PFSK-1 (cell line): ENCODE results near the gene PDE3A.

Experiments used
- FOXP2 ChIP-seq: optimal IDR thresholded peaks from 2 replicates; pipeline ENCODE3; 2011; ENCODE audit warnings: borderline replicate concordance, control low read depth, inconsistent platforms; ENCODE audit not compliant: insufficient read depth; ENCODE audit errors: extremely low read length, extremely low read depth
- POLR2AphosphoS5 ChIP-seq: IDR thresholded peaks from 2 replicates; pipeline ENCODE4 v1.6.1; 2012; ENCODE audit warnings: low read depth, mild to moderate bottlenecking, control low read depth, low read length, moderate library complexity
- SIN3A ChIP-seq: IDR thresholded peaks from 2 replicates; pipeline ENCODE4 v1.6.1; 2012; ENCODE audit warnings: mild to moderate bottlenecking, low read length, moderate library complexity, borderline replicate concordance; ENCODE audit not compliant: insufficient read depth
- TAF1 ChIP-seq: IDR thresholded peaks from 2 replicates; pipeline ENCODE4 v1.6.1; 2012; ENCODE audit warnings: low read length, control low read depth, borderline replicate concordance; ENCODE audit not compliant: insufficient read depth
- TF ChIP-seq, protein P1 (sequence below), 2 experiments: IDR thresholded peaks; 2 replicates each; pipeline versions ENCODE4 v1.6.1 to v1.8.0; 2011 to 2012; ENCODE audit warnings: low read depth in 2 of 2, low read length in 2 of 2, control low read depth in 1 of 2, inconsistent platforms in 1 of 2, mild to moderate bottlenecking in 1 of 2, moderate library complexity in 1 of 2; ENCODE audit not compliant: insufficient read depth in 1 of 2

Gene PDE3A

DNA sequence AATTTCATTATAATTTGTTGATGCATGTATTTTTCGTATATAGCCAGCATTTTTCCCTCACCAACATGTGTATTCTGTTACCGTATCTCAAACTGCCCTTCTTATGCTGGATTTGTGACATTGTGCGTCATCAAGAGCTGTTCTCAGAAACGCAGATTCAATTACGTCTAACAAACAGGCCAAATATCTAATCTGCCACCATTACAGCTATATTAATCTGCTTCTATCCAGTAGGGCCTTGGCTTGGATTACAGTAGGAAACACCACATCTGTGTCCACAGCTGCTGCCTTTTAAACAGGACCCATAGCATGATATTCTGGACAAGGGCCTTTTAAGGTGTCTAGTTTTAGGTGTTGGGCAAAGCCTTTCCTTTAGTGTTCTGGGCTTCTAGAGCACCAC is 140.6 kb downstream of the PDE3A start:
- TF ChIP-seq POLR2AphosphoS5 (no peak), TAF1 (no peak)
- TF ChIP-seq, protein P1, sequence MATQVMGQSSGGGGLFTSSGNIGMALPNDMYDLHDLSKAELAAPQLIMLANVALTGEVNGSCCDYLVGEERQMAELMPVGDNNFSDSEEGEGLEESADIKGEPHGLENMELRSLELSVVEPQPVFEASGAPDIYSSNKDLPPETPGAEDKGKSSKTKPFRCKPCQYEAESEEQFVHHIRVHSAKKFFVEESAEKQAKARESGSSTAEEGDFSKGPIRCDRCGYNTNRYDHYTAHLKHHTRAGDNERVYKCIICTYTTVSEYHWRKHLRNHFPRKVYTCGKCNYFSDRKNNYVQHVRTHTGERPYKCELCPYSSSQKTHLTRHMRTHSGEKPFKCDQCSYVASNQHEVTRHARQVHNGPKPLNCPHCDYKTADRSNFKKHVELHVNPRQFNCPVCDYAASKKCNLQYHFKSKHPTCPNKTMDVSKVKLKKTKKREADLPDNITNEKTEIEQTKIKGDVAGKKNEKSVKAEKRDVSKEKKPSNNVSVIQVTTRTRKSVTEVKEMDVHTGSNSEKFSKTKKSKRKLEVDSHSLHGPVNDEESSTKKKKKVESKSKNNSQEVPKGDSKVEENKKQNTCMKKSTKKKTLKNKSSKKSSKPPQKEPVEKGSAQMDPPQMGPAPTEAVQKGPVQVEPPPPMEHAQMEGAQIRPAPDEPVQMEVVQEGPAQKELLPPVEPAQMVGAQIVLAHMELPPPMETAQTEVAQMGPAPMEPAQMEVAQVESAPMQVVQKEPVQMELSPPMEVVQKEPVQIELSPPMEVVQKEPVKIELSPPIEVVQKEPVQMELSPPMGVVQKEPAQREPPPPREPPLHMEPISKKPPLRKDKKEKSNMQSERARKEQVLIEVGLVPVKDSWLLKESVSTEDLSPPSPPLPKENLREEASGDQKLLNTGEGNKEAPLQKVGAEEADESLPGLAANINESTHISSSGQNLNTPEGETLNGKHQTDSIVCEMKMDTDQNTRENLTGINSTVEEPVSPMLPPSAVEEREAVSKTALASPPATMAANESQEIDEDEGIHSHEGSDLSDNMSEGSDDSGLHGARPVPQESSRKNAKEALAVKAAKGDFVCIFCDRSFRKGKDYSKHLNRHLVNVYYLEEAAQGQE (IDR thresholded peaks at IDR 0.05; ENCODE audit: insufficient read depth in 1 of 2, low read depth in 2 of 2, low read length in 2 of 2), result no peak

DNA sequence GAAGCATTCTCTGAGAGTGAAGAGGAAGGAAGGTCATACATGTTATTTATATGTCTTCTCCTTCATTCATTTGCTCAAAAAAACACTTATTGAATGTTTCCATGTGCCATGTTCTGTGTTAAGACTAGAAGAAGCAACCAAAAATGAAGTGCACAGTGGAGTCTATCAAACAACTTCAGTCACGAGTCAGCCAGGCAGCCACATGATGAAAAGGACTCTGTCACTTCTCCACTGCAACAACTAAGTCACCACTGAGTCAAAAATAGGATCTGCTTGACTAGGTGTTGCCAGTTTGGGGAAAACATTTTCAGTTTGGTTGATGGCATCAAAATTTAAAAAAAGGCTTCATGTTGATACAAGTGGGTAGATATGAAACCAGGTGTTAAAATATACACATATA is 142.5 kb downstream of the PDE3A start:
- TF ChIP-seq FOXP2 (no peak), TAF1 (no peak)

DNA sequence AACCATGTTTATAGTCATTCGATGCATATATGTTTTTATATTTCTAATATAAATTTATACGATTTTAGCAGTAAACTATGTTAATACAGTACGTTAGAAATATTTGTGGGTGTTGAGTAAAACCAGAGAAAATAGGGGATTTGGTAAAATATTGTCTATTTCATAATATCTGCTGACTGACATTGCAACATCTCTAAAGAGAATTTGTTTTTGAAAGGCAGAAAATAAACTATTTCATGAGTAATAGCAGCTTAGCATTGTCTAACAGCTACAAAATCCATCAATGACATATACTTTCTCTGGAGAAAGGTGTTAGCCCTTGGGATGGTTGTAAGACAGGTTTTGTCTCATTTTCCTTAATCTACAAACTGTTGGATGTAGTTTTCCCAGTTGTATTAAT is 144.9 kb downstream of the PDE3A start:
- TF ChIP-seq POLR2AphosphoS5 (no peak), FOXP2 (no peak), TAF1 (no peak), SIN3A (no peak)
- TF ChIP-seq, protein P1 (IDR thresholded peaks at IDR 0.05; ENCODE audit: insufficient read depth in 1 of 2, low read depth in 2 of 2, low read length in 2 of 2), result no peak

DNA sequence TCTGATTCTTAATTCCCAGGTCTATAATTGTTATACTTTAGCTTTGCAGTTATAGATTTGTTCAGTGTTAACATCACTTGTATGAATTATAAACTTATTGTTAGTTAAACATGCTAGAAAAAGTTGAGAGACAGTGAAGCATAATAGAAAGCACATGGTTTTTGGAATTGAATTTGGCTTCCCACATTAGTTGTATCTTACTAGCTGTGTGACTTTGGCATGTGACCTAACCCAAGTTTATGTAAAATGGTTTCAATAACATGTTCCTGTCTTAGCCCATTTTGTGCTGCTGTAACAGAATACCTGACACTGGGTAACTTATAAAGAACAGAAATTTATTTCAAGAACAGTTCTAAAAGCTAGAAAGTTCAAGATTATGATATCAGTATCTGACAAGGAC is 146.3 kb downstream of the PDE3A start:
- TF ChIP-seq, protein P1 (IDR thresholded peaks at IDR 0.05; ENCODE audit: insufficient read depth in 1 of 2, low read depth in 2 of 2, low read length in 2 of 2), result no peak
- TF ChIP-seq TAF1, result no peak
- no peak for TF ChIP-seq SIN3A
- TF ChIP-seq FOXP2, result no peak
- TF ChIP-seq POLR2AphosphoS5, result no peak

DNA sequence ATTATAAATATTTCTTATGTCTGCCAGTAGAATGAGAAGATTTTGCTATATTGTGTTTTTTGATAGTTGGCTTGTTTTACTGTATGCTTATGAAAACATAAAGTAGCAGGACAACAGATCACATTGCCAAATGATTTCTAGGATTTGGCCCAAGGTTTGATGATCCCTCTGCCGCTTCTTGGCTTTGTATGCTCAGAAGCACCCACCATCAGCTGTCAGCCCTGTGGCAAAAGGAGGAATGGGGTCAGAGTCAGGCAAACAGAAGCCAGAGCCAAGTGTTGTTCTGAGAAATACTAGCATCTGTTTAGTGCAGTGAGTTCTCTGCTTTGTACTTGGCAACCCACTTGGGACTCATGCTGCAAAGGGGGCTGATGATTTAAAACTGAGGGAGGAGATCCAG is 152.2 kb downstream of the PDE3A start:
- TF ChIP-seq POLR2AphosphoS5 (no peak), TAF1 (no peak), FOXP2 (no peak), SIN3A (no peak)
- TF ChIP-seq, protein P1 (IDR thresholded peaks at IDR 0.05; ENCODE audit: insufficient read depth in 1 of 2, low read depth in 2 of 2, low read length in 2 of 2), result no peak

DNA sequence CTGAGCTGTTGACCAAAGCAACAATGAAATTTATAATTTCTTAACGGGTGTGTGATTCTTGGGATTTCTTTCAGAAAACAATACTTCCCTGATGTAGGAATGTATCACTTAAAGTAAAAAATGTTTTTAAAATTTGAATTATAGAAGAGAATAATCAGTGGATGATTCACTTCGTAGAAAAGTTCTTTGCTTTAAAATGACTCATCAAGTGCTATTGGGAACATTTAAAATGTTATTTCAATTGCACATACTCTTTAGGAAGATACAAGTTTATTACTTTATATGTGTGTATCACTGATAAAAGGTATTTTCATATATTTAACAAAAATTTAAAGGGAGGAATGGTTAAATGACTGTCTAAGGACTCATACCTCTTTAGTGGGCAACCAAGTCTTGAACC is 155.3 kb downstream of the PDE3A start:
- TF ChIP-seq, protein P1 (IDR thresholded peaks at IDR 0.05; ENCODE audit: insufficient read depth in 1 of 2, low read depth in 2 of 2, low read length in 2 of 2), result no peak
- no peak for TF ChIP-seq SIN3A
- no peak for TF ChIP-seq POLR2AphosphoS5
- no peak for TF ChIP-seq TAF1
- TF ChIP-seq FOXP2, result no peak
